IMR-90 (cell line): ENCODE data around the gene PHKG2. TPM values are rescaled to one million over a fixed set of nuclear protein-coding genes. Genes with fewer than 3 reads are reported as not detected.

ENCODE experiments used
- CEBPB ChIP-seq: IDR thresholded peaks from 2 replicates; pipeline ENCODE4 v1.6.1; 2012; ENCODE audit warnings: low read depth, low read length, improper control_type of control experiment
- ELK1 ChIP-seq: fragments of 150-350 bp; IDR thresholded peaks from 2 replicates; pipeline ENCODE4 v1.6.1; 2016; ENCODE audit warnings: low read depth, mild to moderate bottlenecking, low read length, moderate library complexity, borderline replicate concordance
- POLR2A ChIP-seq: IDR thresholded peaks from 2 replicates; pipeline ENCODE4 v1.6.1; 2012; ENCODE audit warnings: mild to moderate bottlenecking, low read depth, low read length
- RCOR1 ChIP-seq: IDR thresholded peaks from 2 replicates; pipeline ENCODE4 v1.6.1; 2012; ENCODE audit warnings: mild to moderate bottlenecking, low read length, improper control_type of control experiment; ENCODE audit not compliant: insufficient replicate concordance
- polyA plus RNA-seq, 3 experiments: library from polyadenylated mRNA; depleted of rRNA; stranded (reverse); fragments of >200 nt; gene quantifications; 2 replicates each; pipeline ENCODE4 v1.2.3, GENCODE V29; 2012; ENCODE audit warnings: low replicate concordance in 1 of 3
- total RNA-seq: library from RNA; depleted of rRNA; stranded (reverse); fragments of >200 nt; gene quantifications from 2 replicates; pipeline ENCODE4 v1.2.3, GENCODE V29; 2012

The PHKG2 gene
- total and polyA plus RNA-seq, 2 of the 4 experiments (the other 2 are of a cell fraction), result 26.0 to 38.9 TPM

- TF ChIP-seq ELK1, result no peak
- TF ChIP-seq RCOR1, result no peak
- peak; percentile 85 for TF ChIP-seq CEBPB
- TF ChIP-seq POLR2A, result peak; percentile 88
Observed at GRCh38 chr16:30761928-30762902, 14.0 kb downstream of the PHKG2 start, which contains the start of the genes CFAP119 and RNF40 (continued).
